Large intestine (tissue), 3 donors: ENCODE results near the gene PLK2. TPM values are rescaled to one million over a fixed set of nuclear protein-coding genes. Genes with fewer than 3 reads are reported as not detected.

ENCODE experiments used
- DNase-seq, 2 donors: peaks; one replicate each; pipeline versions ENCODE4 v3.0.0 to v3.0.0-alpha.2; 2013
- H3K27ac ChIP-seq: one replicate; pipeline ENCODE4 v1.5.1; 2013; ENCODE audit warnings: low read length
- H3K27me3 ChIP-seq: 2 replicates; pipeline ENCODE4 v1.6.1; 2013; ENCODE audit warnings: low read length; ENCODE audit not compliant: control insufficient read depth, insufficient read depth
- H3K36me3 ChIP-seq: 2 replicates; pipeline ENCODE4 v1.6.1; 2013; ENCODE audit warnings: low read length; ENCODE audit not compliant: control insufficient read depth, insufficient read depth
- H3K4me1 ChIP-seq: one replicate; pipeline ENCODE4 v1.6.1; 2013; ENCODE audit warnings: low read length; ENCODE audit not compliant: control insufficient read depth, insufficient read depth
- H3K4me3 ChIP-seq: one replicate; pipeline ENCODE4 v1.5.1; 2013; ENCODE audit warnings: low read length
- H3K9me3 ChIP-seq: one replicate; pipeline ENCODE4 v1.6.1; 2013; ENCODE audit warnings: mild to moderate bottlenecking, low read depth, low read length, moderate library complexity; ENCODE audit not compliant: control insufficient read depth
- WGBS: methylation state at CpG from one replicate; pipeline ENCODE4 v1.1.5; 2013; ENCODE audit warnings: low lambda C conversion rate; ENCODE audit not compliant: insufficient coverage; 5-methylcytosine and 5-hydroxymethylcytosine counted together
- polyA plus RNA-seq: library from polyadenylated mRNA; unstranded; fragments of 120-200 nt; gene quantifications from one replicate; pipeline ENCODE4 v1.2.1, GENCODE V29; 2013

PLK2 gene
- polyA plus RNA-seq, 1 donor, result 44.5 TPM

- 0% methylated on average over 2 of the region's 9 CpGs for WGBS
- peak overlapping the region; percentile 84 for H3K4me3 ChIP-seq
- peaks cover 7% of the 10 kb centered on the region for H3K4me1 ChIP-seq
- H3K9me3 ChIP-seq, result peaks cover 4% of the 10 kb centered on the region
- H3K36me3 ChIP-seq, result peaks cover 13% of the 10 kb centered on the region
- peak; percentile 5 to 28 for DNase-seq
- H3K27ac ChIP-seq, result no peak overlapping the region
- H3K27me3 ChIP-seq, result peaks cover 7% of the 10 kb centered on the region
Measured at GRCh38 chr5:58458743-58459145, 1.1 kb downstream of the PLK2 start.

GRCh38 chr5:58458141-58458742, 1.6 kb downstream of the PLK2 start:
- Histone ChIP-seq H3K36me3 (peaks cover 13% of the 10 kb centered on the region), H3K4me1 (peaks cover 7% of the 10 kb centered on the region), H3K4me3 (peak overlapping the region; percentile 84), H3K27ac (no peak overlapping the region), H3K27me3 (peaks cover 7% of the 10 kb centered on the region), H3K9me3 (peaks cover 4% of the 10 kb centered on the region)
- no peak for DNase-seq
- WGBS, result 0% methylated on average over 1 of the region's 7 CpGs

GRCh38 chr5:58457050-58457449, 2.8 kb downstream of the PLK2 start:
- H3K4me1 ChIP-seq, result peaks cover 7% of the 10 kb centered on the region
- 92% methylated on average over 2 of the region's 4 CpGs for WGBS
- no peak overlapping the region for H3K27ac ChIP-seq
- H3K9me3 ChIP-seq, result peaks cover 4% of the 10 kb centered on the region
- peaks cover 7% of the 10 kb centered on the region for H3K27me3 ChIP-seq
- H3K4me3 ChIP-seq, result no peak overlapping the region
- H3K36me3 ChIP-seq, result peaks cover 13% of the 10 kb centered on the region
- DNase-seq, result no peak

- H3K27ac ChIP-seq, result no peak overlapping the region
- H3K9me3 ChIP-seq, result peaks cover 4% of the 10 kb centered on the region
- WGBS, result 100% methylated on average over 1 of the region's 1 CpG
- peaks cover 13% of the 10 kb centered on the region for H3K36me3 ChIP-seq
- H3K4me1 ChIP-seq, result peaks cover 2% of the 10 kb centered on the region
- peaks cover 7% of the 10 kb centered on the region for H3K27me3 ChIP-seq
- DNase-seq, result no peak
- H3K4me3 ChIP-seq, result no peak overlapping the region
Measured at GRCh38 chr5:58456486-58456885, 3.4 kb downstream of the PLK2 start.

GRCh38 chr5:58456026-58456425, 3.9 kb downstream of the PLK2 start:
- 86% methylated on average over 1 of the region's 3 CpGs for WGBS
- Histone ChIP-seq H3K9me3 (peaks cover 4% of the 10 kb centered on the region), H3K36me3 (peaks cover 13% of the 10 kb centered on the region), H3K4me3 (no peak overlapping the region), H3K27ac (no peak overlapping the region), H3K4me1 (no peaks in the 10 kb centered on the region), H3K27me3 (peaks cover 7% of the 10 kb centered on the region)
- no peak for DNase-seq

- Histone ChIP-seq H3K36me3 (peaks cover 13% of the 10 kb centered on the region), H3K27me3 (peaks cover 7% of the 10 kb centered on the region), H3K4me1 (no peaks in the 10 kb centered on the region), H3K4me3 (no peak overlapping the region), H3K9me3 (peaks cover 4% of the 10 kb centered on the region), H3K27ac (no peak overlapping the region)
- no peak for DNase-seq
- WGBS, result no CpG with 5 or more reads among the region's 5 CpGs
Measured at GRCh38 chr5:58455480-58455879, 4.4 kb downstream of the PLK2 start.

GRCh38 chr5:58455066-58455465, 4.8 kb downstream of the PLK2 start:
- no peaks in the 10 kb centered on the region for H3K4me1 ChIP-seq
- H3K4me3 ChIP-seq, result no peak overlapping the region
- H3K27ac ChIP-seq, result no peak overlapping the region
- peaks cover 4% of the 10 kb centered on the region for H3K9me3 ChIP-seq
- WGBS, result 94% methylated on average over 2 of the region's 5 CpGs
- DNase-seq, result no peak
- peaks cover 7% of the 10 kb centered on the region for H3K27me3 ChIP-seq
- H3K36me3 ChIP-seq, result peaks cover 13% of the 10 kb centered on the region

GRCh38 chr5:58454025-58454424, 5.9 kb downstream of the PLK2 start:
- Histone ChIP-seq H3K4me3 (no peak overlapping the region), H3K36me3 (peaks cover 13% of the 10 kb centered on the region), H3K4me1 (no peaks in the 10 kb centered on the region), H3K9me3 (no peaks in the 10 kb centered on the region), H3K27ac (no peak overlapping the region), H3K27me3 (no peaks in the 10 kb centered on the region)
- WGBS, result no CpG with 5 or more reads among the region's 1 CpG
- no peak for DNase-seq

- H3K9me3 ChIP-seq, result no peaks in the 10 kb centered on the region
- H3K36me3 ChIP-seq, result peaks cover 13% of the 10 kb centered on the region
- no peaks in the 10 kb centered on the region for H3K4me1 ChIP-seq
- no peak for DNase-seq
- no peak overlapping the region for H3K4me3 ChIP-seq
- no peaks in the 10 kb centered on the region for H3K27me3 ChIP-seq
- H3K27ac ChIP-seq, result no peak overlapping the region
Measured at GRCh38 chr5:58453306-58453705, 6.6 kb downstream of the PLK2 start.

GRCh38 chr5:58452566-58453258, 7.2 kb downstream of the PLK2 start:
- DNase-seq, result no peak
- H3K4me3 ChIP-seq, result no peak overlapping the region
- peaks cover 13% of the 10 kb centered on the region for H3K36me3 ChIP-seq
- WGBS, result no CpG with 5 or more reads among the region's 3 CpGs
- no peaks in the 10 kb centered on the region for H3K4me1 ChIP-seq
- H3K27me3 ChIP-seq, result no peaks in the 10 kb centered on the region
- no peak overlapping the region for H3K27ac ChIP-seq
- no peaks in the 10 kb centered on the region for H3K9me3 ChIP-seq
